Measurements from ENCODE around the gene ECHS1. TPM values are rescaled to one million over a fixed set of nuclear protein-coding genes. Genes with fewer than 3 reads are reported as not detected.
"Not testable (repeated sequence)": the region's sequence is repeated elsewhere in the genome, so short reads cannot be mapped to it uniquely, and the experiment has no call there.

ECHS1 gene
- polyA plus RNA-seq, 1 donor = 126 TPM

DNA sequence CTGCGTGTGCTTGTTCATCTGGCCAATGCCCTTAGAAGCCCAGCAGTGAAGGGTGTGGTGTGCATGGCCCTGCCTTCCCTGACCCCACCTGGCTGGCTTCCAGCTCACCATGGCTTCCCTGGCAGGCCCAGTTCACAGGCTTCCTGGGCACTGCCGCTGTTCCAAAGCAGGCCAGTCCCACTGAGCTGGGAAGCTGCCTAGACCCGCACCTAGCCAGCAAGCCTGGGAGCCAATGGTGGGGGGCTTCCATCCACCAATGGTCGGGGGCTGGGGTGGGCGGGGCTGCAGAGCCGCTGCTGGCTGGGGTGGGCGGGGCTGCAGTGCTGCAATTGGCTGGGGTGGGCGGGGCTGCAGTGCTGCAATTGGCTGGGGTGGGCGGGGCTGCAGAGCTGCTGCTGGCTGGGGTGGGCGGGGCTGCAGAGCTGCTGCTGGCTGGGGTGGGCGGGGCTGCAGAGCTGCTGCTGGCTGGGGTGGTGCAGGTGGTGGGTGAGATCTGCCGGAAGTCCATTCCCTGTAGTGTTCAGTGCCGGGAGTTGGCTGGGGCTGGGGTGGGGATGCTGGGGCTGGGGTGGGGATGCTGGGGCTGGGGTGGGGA lies 48.9 kb downstream of the ECHS1 start:
- Histone ChIP-seq H3K36me3 (ENCODE audit: control insufficient read depth, insufficient read depth, low read length) (no peaks in the 10 kb centered on the region), H3K9me3 (ENCODE audit: control insufficient read depth, low read depth, low read length) (peaks cover 11% of the 10 kb centered on the region), H3K4me3 (ENCODE audit: low read length) (peak overlapping the region; percentile 40), H3K27me3 (ENCODE audit: control insufficient read depth, insufficient read depth, low read length) (peaks cover 46% of the 10 kb centered on the region), H3K4me1 (ENCODE audit: control insufficient read depth, insufficient read depth, low read length) (peaks cover 9% of the 10 kb centered on the region), H3K27ac (ENCODE audit: low read length) (peak overlapping the region; percentile 31)
- WGBS (ENCODE audit: insufficient coverage, low lambda C conversion rate) = no CpG with 5 or more reads among the region's 13 CpGs
- DNase-seq = peak; percentile 71 to 84

DNA sequence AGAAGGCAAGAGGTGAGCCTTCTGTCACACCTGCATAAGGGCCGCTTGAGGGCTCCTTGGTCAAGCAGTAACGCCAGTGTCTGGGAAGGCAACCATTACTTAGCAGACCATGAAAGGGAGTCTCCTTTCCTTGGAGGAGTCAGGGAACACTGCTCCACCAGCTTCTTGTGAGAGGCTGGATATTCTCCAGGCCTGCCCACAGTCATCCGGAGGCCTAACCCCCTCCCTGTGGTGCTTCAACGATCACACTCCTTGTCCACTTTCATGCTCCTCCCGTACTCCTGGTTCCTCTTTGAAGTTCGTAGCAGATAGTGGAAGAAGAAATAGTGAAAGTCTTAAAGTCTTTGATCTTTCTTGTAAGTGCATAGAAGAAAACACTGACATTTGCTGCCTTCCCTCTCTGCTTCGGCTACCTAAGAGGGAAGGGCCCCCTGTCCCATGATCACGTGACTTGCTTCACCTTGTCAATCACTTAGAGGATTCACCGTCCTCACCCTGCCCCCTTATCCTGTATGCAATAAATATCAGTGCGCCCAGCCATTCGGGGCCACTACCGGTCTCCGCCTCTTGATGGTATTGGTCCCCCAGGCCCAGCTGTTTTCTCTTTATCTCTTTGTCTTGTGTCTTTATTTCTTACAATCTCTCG lies 51.0 kb downstream of the ECHS1 start:
- Histone ChIP-seq H3K9me3 (ENCODE audit: control insufficient read depth, low read depth, low read length) (peaks cover 14% of the 10 kb centered on the region), H3K4me1 (ENCODE audit: control insufficient read depth, insufficient read depth, low read length) (peaks cover 12% of the 10 kb centered on the region), H3K27me3 (ENCODE audit: control insufficient read depth, insufficient read depth, low read length) (peaks cover 31% of the 10 kb centered on the region)
- H3K36me3 ChIP-seq (ENCODE audit: control insufficient read depth, insufficient read depth, low read length); DNase-seq; H3K4me3 ChIP-seq (ENCODE audit: low read length); H3K27ac ChIP-seq (ENCODE audit: low read length): not testable (repeated sequence)
- no CpG with 5 or more reads among the region's 14 CpGs for WGBS (ENCODE audit: insufficient coverage, low lambda C conversion rate)

DNA sequence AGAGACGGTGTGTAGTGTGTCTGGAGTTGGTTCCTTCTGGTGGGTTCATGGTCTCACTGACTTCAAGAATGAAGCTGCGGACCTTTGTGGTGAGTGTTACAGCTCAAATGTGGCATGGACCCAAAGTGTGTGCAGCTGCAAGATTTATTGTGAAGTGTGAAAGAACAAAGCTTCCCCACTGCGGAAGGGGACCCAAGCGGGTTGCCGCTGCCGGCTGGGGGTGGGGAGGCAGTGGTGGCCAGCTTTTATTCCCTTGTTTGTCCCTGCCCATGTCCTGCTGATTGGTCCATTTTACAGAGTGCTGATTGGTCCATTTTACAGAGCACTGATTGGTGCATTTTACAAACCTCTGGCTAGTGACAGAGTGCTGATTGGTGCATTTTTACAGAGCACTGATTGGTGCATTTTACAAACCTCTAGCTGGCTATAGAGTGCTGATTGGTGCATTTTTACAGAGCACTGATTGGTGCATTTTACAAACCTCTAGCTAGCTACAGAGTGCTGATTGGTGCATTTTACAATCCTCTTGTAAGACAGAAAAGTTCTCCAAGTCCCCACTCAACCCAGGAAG lies 52.2 kb downstream of the ECHS1 start:
- not testable (repeated sequence) for H3K4me1 ChIP-seq (ENCODE audit: control insufficient read depth, insufficient read depth, low read length); H3K36me3 ChIP-seq (ENCODE audit: control insufficient read depth, insufficient read depth, low read length); H3K27ac ChIP-seq (ENCODE audit: low read length); H3K4me3 ChIP-seq (ENCODE audit: low read length); DNase-seq
- no CpG with 5 or more reads among the region's 6 CpGs for whole genome bisulfite sequencing (ENCODE audit: insufficient coverage, low lambda C conversion rate)
- Histone ChIP-seq H3K27me3 (ENCODE audit: control insufficient read depth, insufficient read depth, low read length) (peaks cover 19% of the 10 kb centered on the region), H3K9me3 (ENCODE audit: control insufficient read depth, low read depth, low read length) (peaks cover 10% of the 10 kb centered on the region)

DNA sequence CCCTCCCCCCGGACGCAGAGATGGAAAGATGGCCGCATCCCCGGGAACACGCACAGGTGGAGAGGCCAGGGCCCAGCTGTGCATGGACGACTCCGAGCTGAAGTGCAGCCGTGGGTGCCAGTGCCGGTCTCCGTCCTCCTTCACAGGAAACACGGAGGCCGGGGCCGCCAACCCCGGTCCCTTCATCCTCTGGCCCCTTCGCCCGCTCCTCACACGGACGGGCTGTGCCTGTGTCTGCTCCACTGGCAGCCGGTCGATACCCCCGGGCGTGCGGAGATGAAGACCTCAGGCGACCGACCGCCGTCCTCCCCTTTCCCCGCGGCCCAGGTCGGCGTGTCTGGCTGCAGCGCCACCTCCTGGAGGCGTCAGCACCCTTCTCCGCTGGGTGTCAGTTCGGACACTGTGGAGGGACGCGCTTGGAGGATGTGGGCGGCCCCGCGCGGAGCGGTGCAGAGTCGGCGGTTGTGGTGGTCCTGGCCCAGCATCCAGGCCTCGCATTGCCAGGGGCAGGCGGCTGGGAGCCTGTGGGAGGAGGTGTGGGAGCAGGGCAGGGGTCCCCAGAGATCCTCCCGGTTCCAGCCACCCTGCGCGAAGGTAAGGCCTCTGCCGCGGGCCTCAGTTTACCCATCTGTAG lies 54.5 kb downstream of the ECHS1 start:
- Histone ChIP-seq H3K4me1 (ENCODE audit: control insufficient read depth, insufficient read depth, low read length) (peaks cover 3% of the 10 kb centered on the region), H3K9me3 (ENCODE audit: control insufficient read depth, low read depth, low read length) (peaks cover 6% of the 10 kb centered on the region), H3K36me3 (ENCODE audit: control insufficient read depth, insufficient read depth, low read length) (no peaks in the 10 kb centered on the region), H3K27me3 (ENCODE audit: control insufficient read depth, insufficient read depth, low read length) (peaks cover 7% of the 10 kb centered on the region), H3K4me3 (ENCODE audit: low read length) (peak overlapping the region; percentile 9), H3K27ac (ENCODE audit: low read length) (no peak overlapping the region)
- no CpG with 5 or more reads among the region's 51 CpGs for WGBS (ENCODE audit: insufficient coverage, low lambda C conversion rate)
- DNase-seq = peak in 1 of 2 donors; percentile 67

DNA sequence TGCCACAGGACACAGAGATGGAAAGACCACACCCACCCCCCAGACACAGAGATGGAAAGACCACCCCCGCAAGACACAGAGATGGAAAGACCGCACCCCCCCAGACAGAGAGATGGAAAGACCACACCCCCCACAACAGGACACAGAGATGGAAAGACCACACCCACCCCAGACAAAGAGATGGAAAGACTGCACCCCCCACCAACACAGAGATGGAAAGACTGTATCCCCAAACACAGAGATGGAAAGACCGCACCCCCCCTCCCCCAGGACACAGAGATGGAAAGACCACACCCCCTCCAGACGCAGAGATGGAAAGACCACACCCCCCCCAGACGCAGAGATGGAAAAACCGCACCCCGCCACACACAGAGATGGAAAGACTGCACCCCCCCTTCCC lies 56.4 kb downstream of the ECHS1 start:
- Histone ChIP-seq H3K27me3 (ENCODE audit: control insufficient read depth, insufficient read depth, low read length) (peaks cover 7% of the 10 kb centered on the region), H3K36me3 (ENCODE audit: control insufficient read depth, insufficient read depth, low read length) (peaks cover 12% of the 10 kb centered on the region), H3K9me3 (ENCODE audit: control insufficient read depth, low read depth, low read length) (peaks cover 6% of the 10 kb centered on the region), H3K27ac (ENCODE audit: low read length) (no peak overlapping the region), H3K4me3 (ENCODE audit: low read length) (no peak overlapping the region), H3K4me1 (ENCODE audit: control insufficient read depth, insufficient read depth, low read length) (peaks cover 3% of the 10 kb centered on the region)
- no peak for DNase-seq
- no CpG with 5 or more reads among the region's 7 CpGs for WGBS (ENCODE audit: insufficient coverage, low lambda C conversion rate)

DNA sequence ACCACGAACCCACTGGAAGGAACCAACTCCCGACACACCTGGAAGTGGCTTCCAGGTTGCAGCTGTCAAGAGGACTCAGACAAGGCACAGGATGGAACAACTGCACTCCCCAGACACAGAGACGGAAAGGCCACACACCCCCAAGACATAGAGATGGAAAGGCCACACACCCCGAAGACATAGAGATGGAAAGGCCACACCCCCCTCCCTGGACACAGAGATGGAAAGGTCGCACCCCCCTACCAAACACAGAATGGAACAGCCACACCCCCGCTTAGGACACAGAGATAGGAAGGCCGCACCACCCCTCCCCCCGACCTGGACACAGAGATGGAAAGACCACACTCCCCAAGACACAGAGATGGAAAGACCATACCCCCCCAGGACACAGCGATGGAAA lies 56.9 kb downstream of the ECHS1 start:
- Histone ChIP-seq H3K9me3 (ENCODE audit: control insufficient read depth, low read depth, low read length) (peaks cover 6% of the 10 kb centered on the region), H3K36me3 (ENCODE audit: control insufficient read depth, insufficient read depth, low read length) (peaks cover 16% of the 10 kb centered on the region), H3K4me3 (ENCODE audit: low read length) (no peak overlapping the region), H3K27me3 (ENCODE audit: control insufficient read depth, insufficient read depth, low read length) (peaks cover 7% of the 10 kb centered on the region), H3K4me1 (ENCODE audit: control insufficient read depth, insufficient read depth, low read length) (peaks cover 3% of the 10 kb centered on the region), H3K27ac (ENCODE audit: low read length) (no peak overlapping the region)
- no peak for DNase-seq
- no CpG with 5 or more reads among the region's 9 CpGs for WGBS (ENCODE audit: insufficient coverage, low lambda C conversion rate)

DNA sequence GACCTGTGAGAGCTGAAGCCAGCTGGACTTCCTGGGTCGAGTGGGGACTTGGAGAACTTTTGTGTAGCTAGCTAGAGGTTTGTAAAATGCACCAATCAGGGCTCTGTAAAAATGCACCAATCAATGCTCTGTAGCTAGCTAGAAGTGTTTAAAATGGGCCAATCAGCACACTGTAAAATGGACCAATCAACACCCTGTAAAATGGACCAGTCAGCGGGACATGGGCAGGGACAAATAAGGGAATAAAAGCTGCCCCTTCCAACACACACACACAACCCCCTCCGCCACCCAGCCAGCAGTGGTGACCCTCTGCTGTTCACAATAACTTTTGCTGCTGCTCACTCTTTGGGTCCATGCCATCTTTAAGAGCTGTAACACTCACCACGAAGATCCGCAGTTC lies 57.3 kb downstream of the ECHS1 start:
- H3K4me3 ChIP-seq (ENCODE audit: low read length) = no peak overlapping the region
- H3K36me3 ChIP-seq (ENCODE audit: control insufficient read depth, insufficient read depth, low read length) = peaks cover 19% of the 10 kb centered on the region
- no CpG with 5 or more reads among the region's 5 CpGs for WGBS (ENCODE audit: insufficient coverage, low lambda C conversion rate)
- H3K9me3 ChIP-seq (ENCODE audit: control insufficient read depth, low read depth, low read length) = peaks cover 4% of the 10 kb centered on the region
- peaks cover 7% of the 10 kb centered on the region for H3K27me3 ChIP-seq (ENCODE audit: control insufficient read depth, insufficient read depth, low read length)
- H3K27ac ChIP-seq (ENCODE audit: low read length) = no peak overlapping the region
- peaks cover 3% of the 10 kb centered on the region for H3K4me1 ChIP-seq (ENCODE audit: control insufficient read depth, insufficient read depth, low read length)
- no peak for DNase-seq

DNA sequence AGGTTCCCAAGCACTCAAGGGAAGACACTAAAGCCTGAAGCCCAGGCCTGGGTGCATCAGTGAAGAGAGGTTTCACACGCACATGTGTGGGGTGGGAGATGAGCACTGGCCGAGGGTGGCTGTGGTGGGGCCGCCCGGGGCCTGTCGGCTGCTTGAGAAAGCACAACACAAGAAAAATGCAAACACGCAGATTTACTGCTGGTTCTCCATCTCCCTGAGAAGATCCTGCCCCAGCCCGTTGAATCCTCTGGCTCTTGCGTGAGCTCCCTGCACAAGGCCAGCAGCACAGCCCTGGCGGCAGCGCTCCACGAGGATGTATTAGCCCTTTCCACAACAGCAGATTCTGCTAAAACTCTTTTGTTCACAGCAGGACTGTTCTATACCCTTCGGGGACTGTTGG lies 58.2 kb downstream of the ECHS1 start:
- Histone ChIP-seq H3K9me3 (ENCODE audit: control insufficient read depth, low read depth, low read length) (peaks cover 7% of the 10 kb centered on the region), H3K27me3 (ENCODE audit: control insufficient read depth, insufficient read depth, low read length) (peaks cover 7% of the 10 kb centered on the region), H3K36me3 (ENCODE audit: control insufficient read depth, insufficient read depth, low read length) (peaks cover 28% of the 10 kb centered on the region), H3K27ac (ENCODE audit: low read length) (no peak overlapping the region), H3K4me3 (ENCODE audit: low read length) (no peak overlapping the region), H3K4me1 (ENCODE audit: control insufficient read depth, insufficient read depth, low read length) (peaks cover 3% of the 10 kb centered on the region)
- DNase-seq = no peak
- WGBS (ENCODE audit: insufficient coverage, low lambda C conversion rate) = no CpG with 5 or more reads among the region's 12 CpGs

DNA sequence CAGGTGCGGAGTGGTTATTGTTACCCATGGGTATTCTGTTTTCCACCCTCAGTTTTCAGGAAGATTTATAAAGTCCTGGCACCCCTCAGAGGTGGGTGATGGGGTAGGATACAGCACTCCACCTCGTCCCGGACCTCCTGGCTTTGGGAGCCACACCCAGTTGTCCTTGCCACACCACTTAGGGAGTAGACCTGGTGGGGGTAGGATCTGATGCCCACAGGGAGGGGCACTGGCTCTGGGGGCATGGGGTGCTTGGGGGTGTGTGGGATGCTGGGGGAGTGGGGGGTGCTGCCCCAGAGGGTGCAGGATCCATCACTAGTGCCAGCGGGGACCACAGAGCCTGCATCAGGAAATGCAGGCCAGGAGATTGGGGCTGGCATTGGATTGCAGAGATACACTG lies 60.0 kb downstream of the ECHS1 start:
- Histone ChIP-seq H3K27me3 (ENCODE audit: control insufficient read depth, insufficient read depth, low read length) (no peaks in the 10 kb centered on the region), H3K9me3 (ENCODE audit: control insufficient read depth, low read depth, low read length) (peaks cover 11% of the 10 kb centered on the region)
- no CpG with 5 or more reads among the region's 4 CpGs for WGBS (ENCODE audit: insufficient coverage, low lambda C conversion rate)

DNA sequence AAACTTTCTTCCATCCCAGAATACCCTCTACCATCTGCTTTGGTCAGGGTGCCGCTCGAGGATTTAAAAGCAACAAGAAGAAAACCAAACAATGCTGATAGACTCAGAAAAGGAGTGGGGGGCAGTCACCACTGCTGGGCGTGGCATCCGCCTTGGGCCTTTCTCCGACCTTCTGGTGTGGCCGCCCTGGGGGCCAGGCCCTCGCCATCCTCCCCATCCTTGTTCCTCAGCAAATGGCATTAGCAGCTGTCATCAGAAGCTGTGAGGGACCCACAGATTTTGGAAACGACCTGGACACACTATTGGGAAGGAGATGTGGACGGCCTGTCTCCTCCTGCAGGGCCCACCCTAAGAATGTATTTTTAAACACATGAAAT lies 60.4 kb downstream of the ECHS1 start:
- H3K36me3 ChIP-seq (ENCODE audit: control insufficient read depth, insufficient read depth, low read length) = peaks cover 34% of the 10 kb centered on the region
- no peaks in the 10 kb centered on the region for H3K27me3 ChIP-seq (ENCODE audit: control insufficient read depth, insufficient read depth, low read length)
- no peak overlapping the region for H3K27ac ChIP-seq (ENCODE audit: low read length)
- H3K4me3 ChIP-seq (ENCODE audit: low read length) = no peak overlapping the region
- peaks cover 4% of the 10 kb centered on the region for H3K4me1 ChIP-seq (ENCODE audit: control insufficient read depth, insufficient read depth, low read length)
- 100% methylated on average over 1 of the region's 9 CpGs for WGBS (ENCODE audit: insufficient coverage, low lambda C conversion rate)
- no peak for DNase-seq
- H3K9me3 ChIP-seq (ENCODE audit: control insufficient read depth, low read depth, low read length) = peaks cover 11% of the 10 kb centered on the region

More for the DNA sequence above, 60.0 kb downstream of the ECHS1 start:
- Histone ChIP-seq H3K4me1 (ENCODE audit: control insufficient read depth, insufficient read depth, low read length) (peaks cover 4% of the 10 kb centered on the region), H3K27ac (ENCODE audit: low read length) (no peak overlapping the region), H3K4me3 (ENCODE audit: low read length) (no peak overlapping the region), H3K36me3 (ENCODE audit: control insufficient read depth, insufficient read depth, low read length) (peaks cover 34% of the 10 kb centered on the region)
- DNase-seq = no peak
